DOHH2 (cell line): ENCODE results near the gene LRP8.

Experiments used
- H3F3A ChIP-seq: fragments of 200-600 bp; sonication (generic), shearing (Covaris generic); 2 replicates; pipeline ENCODE4 v1.6.0; 2016; ENCODE audit warnings: antibody characterized with exemption, mild to moderate bottlenecking; ENCODE audit not compliant: control insufficient read depth, insufficient read depth
- H3K27ac ChIP-seq: fragments of 200-600 bp; sonication (generic); 2 replicates; pipeline ENCODE4 v1.5.1; 2014; ENCODE audit warnings: low read depth, mild to moderate bottlenecking, low read length, moderate library complexity
- H3K27me3 ChIP-seq: fragments of 200-600 bp; sonication (generic); 2 replicates; pipeline ENCODE4 v1.6.1; 2014; ENCODE audit warnings: mild to moderate bottlenecking, low read length, mixed read lengths; ENCODE audit not compliant: control insufficient read depth
- H3K36me3 ChIP-seq: fragments of 200-600 bp; sonication (generic); 2 replicates; pipeline ENCODE4 v1.6.1; 2014; ENCODE audit warnings: mild to moderate bottlenecking, low read length, moderate library complexity, mixed read lengths; ENCODE audit not compliant: control insufficient read depth
- H3K4me1 ChIP-seq: fragments of 200-600 bp; sonication (generic); 2 replicates; pipeline ENCODE4 v1.6.1; 2014; ENCODE audit warnings: mild to moderate bottlenecking, low read length, mixed read lengths; ENCODE audit not compliant: control insufficient read depth
- H3K4me2 ChIP-seq: fragments of 200-600 bp; sonication (generic); 2 replicates; pipeline ENCODE4 v1.6.0; 2014; ENCODE audit warnings: mild to moderate bottlenecking, low read length, moderate library complexity
- H3K4me3 ChIP-seq: fragments of 200-600 bp; sonication (generic); 2 replicates; pipeline ENCODE4 v1.5.1; 2014; ENCODE audit warnings: mild to moderate bottlenecking, low read length, mixed read lengths
- H3K79me2 ChIP-seq: fragments of 200-600 bp; sonication (generic); 2 replicates; pipeline ENCODE4 v1.6.1; 2014; ENCODE audit warnings: mild to moderate bottlenecking, low read length, mixed read lengths; ENCODE audit not compliant: control insufficient read depth
- H3K9me2 ChIP-seq: fragments of 200-600 bp; sonication (generic); replicated peaks from 2 replicates; pipeline ENCODE4 v1.6.1; 2014; ENCODE audit warnings: mild to moderate bottlenecking, low read length, mixed read lengths; ENCODE audit not compliant: control insufficient read depth
- H3K9me3 ChIP-seq: fragments of 200-600 bp; sonication (generic); 2 replicates; pipeline ENCODE4 v1.6.1; 2014; ENCODE audit warnings: antibody characterized with exemption, low read length, mixed read lengths; ENCODE audit not compliant: control insufficient read depth, insufficient read depth
- H4K20me1 ChIP-seq: fragments of 200-600 bp; sonication (generic); 2 replicates; pipeline ENCODE4 v1.6.0; 2014; ENCODE audit warnings: low read depth, mild to moderate bottlenecking, antibody characterized with exemption, low read length, moderate library complexity; ENCODE audit not compliant: control insufficient read depth, insufficient read depth
- EZH2phosphoT487 ChIP-seq: fragments of 200-600 bp; sonication (generic); IDR thresholded peaks from 2 replicates; pipeline ENCODE4 v1.6.1; 2017; ENCODE audit warnings: borderline replicate concordance, mild to moderate bottlenecking, antibody characterized with exemption, low read length, moderate library complexity, mixed read lengths
- TF ChIP-seq, protein P1 (sequence below): fragments of 200-600 bp; sonication (generic); IDR thresholded peaks from one replicate; pipeline ENCODE4 v1.5.1; 2014; ENCODE audit warnings: antibody characterized with exemption, mild to moderate bottlenecking, low read depth, low read length; ENCODE audit not compliant: poor library complexity, severe bottlenecking

The LRP8 gene

DNA sequence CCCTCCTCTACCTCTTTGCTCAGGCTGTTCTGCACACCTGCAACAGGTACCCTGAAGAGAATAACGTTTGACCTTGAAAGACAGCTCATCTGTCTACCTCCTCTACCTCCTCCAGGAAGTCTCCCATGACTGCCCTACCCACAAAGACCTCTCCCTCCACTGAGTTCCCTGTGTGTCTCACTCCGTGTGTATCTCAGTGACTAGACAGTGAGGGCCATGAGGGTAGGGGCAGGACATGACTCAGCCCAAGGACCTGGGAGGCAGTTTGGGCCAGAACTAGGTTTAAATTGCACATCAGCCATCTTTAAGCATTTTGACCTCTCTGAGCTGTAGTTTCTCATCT, 32.0 kb upstream of the LRP8 start:
- TF ChIP-seq EZH2phosphoT487 = no peak
- TF ChIP-seq, protein P1, sequence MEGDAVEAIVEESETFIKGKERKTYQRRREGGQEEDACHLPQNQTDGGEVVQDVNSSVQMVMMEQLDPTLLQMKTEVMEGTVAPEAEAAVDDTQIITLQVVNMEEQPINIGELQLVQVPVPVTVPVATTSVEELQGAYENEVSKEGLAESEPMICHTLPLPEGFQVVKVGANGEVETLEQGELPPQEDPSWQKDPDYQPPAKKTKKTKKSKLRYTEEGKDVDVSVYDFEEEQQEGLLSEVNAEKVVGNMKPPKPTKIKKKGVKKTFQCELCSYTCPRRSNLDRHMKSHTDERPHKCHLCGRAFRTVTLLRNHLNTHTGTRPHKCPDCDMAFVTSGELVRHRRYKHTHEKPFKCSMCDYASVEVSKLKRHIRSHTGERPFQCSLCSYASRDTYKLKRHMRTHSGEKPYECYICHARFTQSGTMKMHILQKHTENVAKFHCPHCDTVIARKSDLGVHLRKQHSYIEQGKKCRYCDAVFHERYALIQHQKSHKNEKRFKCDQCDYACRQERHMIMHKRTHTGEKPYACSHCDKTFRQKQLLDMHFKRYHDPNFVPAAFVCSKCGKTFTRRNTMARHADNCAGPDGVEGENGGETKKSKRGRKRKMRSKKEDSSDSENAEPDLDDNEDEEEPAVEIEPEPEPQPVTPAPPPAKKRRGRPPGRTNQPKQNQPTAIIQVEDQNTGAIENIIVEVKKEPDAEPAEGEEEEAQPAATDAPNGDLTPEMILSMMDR = no peak
- Histone ChIP-seq H3K79me2 (no peaks in the 10 kb centered on the region), H3K9me2 (no peaks in the 10 kb centered on the region), H3K4me3 (no peak overlapping the region), H3K36me3 (no peaks in the 10 kb centered on the region), H3F3A (no peaks in the 10 kb centered on the region), H3K27me3 (peaks cover 12% of the 10 kb centered on the region), H3K9me3 (peaks cover 7% of the 10 kb centered on the region; the same call in 1 of the 2 replicates), H3K4me2 (no peak overlapping the region), H3K4me1 (peaks cover 5% of the 10 kb centered on the region; the same call in 1 of the 2 replicates), H3K27ac (no peak overlapping the region), H4K20me1 (no peaks in the 10 kb centered on the region)

DNA sequence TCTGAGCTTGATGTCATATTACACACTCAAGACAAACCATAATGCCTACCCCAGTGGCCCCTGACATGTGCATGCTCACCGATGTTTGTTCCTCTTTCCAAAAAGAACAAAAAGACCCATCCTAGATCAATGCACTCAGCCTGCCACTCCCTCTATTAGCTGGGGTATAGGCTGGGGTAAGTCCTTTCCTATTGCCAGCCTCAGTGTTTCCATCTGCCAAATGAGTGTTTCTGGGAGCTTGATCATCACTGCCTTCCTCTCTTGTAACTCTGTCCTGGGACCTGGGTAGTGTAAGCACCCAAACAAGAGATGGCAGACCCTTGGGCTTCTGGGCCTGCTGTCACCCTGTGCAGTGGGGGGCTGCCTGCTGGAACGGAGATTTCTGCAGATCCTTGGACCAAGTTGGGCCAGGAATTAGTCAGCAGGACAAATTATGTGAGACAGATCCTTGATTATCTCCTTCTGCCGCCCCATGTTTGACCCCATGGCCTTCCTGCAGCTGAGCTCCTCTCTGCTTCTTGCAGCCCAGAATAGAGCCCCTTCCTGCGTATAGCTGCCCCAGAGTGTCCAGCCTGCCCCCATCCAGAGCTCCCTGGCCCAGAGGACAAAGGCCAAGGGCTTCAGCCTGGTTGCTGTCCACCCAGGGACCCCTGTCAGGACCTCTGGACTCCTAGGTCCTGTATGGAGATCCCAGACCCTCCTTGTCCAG, 31.5 kb upstream of the LRP8 start:
- Histone ChIP-seq H3K79me2 (no peaks in the 10 kb centered on the region), H3K36me3 (no peaks in the 10 kb centered on the region), H3K4me1 (peaks cover 5% of the 10 kb centered on the region; the same call in 1 of the 2 replicates), H3K4me2 (no peak overlapping the region), H3F3A (no peaks in the 10 kb centered on the region), H3K4me3 (no peak overlapping the region), H3K9me2 (no peaks in the 10 kb centered on the region), H3K27ac (no peak overlapping the region), H3K9me3 (peaks cover 7% of the 10 kb centered on the region; the same call in 1 of the 2 replicates), H4K20me1 (no peaks in the 10 kb centered on the region), H3K27me3 (peaks cover 12% of the 10 kb centered on the region)
- no peak for TF ChIP-seq EZH2phosphoT487
- TF ChIP-seq, protein P1 = no peak

DNA sequence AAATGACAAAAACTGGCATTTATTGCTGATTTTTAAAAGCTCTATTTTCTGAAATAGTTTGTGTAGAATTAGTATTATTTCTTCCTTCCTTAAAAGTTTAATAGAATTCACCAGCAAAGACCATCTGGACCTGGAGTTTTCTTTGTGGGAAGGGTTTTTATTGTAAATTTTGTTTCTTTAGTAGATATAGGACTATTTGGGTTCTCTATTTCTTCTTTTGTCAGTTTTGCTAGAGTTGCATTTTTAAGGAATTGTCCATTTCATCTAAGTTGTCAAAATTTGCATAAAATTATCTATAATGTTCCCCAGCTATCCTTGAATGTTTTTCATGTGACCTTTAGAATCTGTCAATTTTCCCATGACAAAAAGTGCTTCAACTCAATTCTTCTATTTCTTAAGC, 28.8 kb upstream of the LRP8 start:
- Histone ChIP-seq H3K9me2 (no peaks in the 10 kb centered on the region), H3F3A (no peaks in the 10 kb centered on the region), H3K27me3 (peaks cover 12% of the 10 kb centered on the region), H3K9me3 (peaks cover 7% of the 10 kb centered on the region; the same call in 1 of the 2 replicates), H3K27ac (no peak overlapping the region), H3K4me2 (no peak overlapping the region), H4K20me1 (no peaks in the 10 kb centered on the region), H3K36me3 (no peaks in the 10 kb centered on the region), H3K79me2 (no peaks in the 10 kb centered on the region), H3K4me3 (no peak overlapping the region), H3K4me1 (no peaks in the 10 kb centered on the region)
- TF ChIP-seq, protein P1 = no peak
- TF ChIP-seq EZH2phosphoT487 = no peak
